Loucy (cell line): ENCODE data around the gene CEP55.

Source experiments
- H2AFZ ChIP-seq: fragments of 200-600 bp; sonication (generic); 2 replicates; pipeline ENCODE4 v1.6.0; 2016; ENCODE audit warnings: antibody characterized with exemption, mild to moderate bottlenecking, low read length, moderate library complexity
- H3F3A ChIP-seq: fragments of 200-600 bp; 2 replicates; pipeline ENCODE4 v1.6.0; 2016; ENCODE audit warnings: antibody characterized with exemption, low read depth, mild to moderate bottlenecking
- H3K27me3 ChIP-seq: fragments of 200-600 bp; sonication (generic); 2 replicates; pipeline ENCODE4 v1.6.1; 2014; ENCODE audit warnings: low read length, mild to moderate bottlenecking; ENCODE audit not compliant: insufficient read depth, poor library complexity, severe bottlenecking
- H3K36me3 ChIP-seq: fragments of 200-600 bp; sonication (generic); 2 replicates; pipeline ENCODE4 v1.6.1; 2016; ENCODE audit warnings: low read length; ENCODE audit not compliant: insufficient read depth
- H3K4me1 ChIP-seq: fragments of 200-600 bp; sonication (generic); 2 replicates; pipeline ENCODE4 v1.5.1; 2014; ENCODE audit warnings: low read length, mild to moderate bottlenecking; ENCODE audit not compliant: insufficient read depth, poor library complexity, severe bottlenecking
- H3K4me2 ChIP-seq: fragments of 200-600 bp; sonication (generic); 2 replicates; pipeline ENCODE4 v1.6.0; 2014; ENCODE audit warnings: antibody characterized with exemption, low read length, low read depth, mild to moderate bottlenecking; ENCODE audit not compliant: poor library complexity, severe bottlenecking
- H3K4me3 ChIP-seq: fragments of 200-600 bp; sonication (generic); 2 replicates; pipeline ENCODE4 v1.5.1; 2014; ENCODE audit warnings: low read length, mild to moderate bottlenecking, mixed read lengths; ENCODE audit not compliant: poor library complexity, severe bottlenecking
- H3K79me2 ChIP-seq: fragments of 200-600 bp; sonication (generic); 2 replicates; pipeline ENCODE4 v1.6.1; 2014; ENCODE audit warnings: low read length; ENCODE audit not compliant: insufficient read depth
- H3K9ac ChIP-seq: fragments of 200-600 bp; sonication (generic); 2 replicates; pipeline ENCODE4 v1.6.0; 2014; ENCODE audit warnings: mild to moderate bottlenecking, low read depth, low read length, moderate library complexity; ENCODE audit not compliant: poor library complexity, severe bottlenecking
- H3K9me2 ChIP-seq: fragments of 200-600 bp; sonication (generic); replicated peaks from 2 replicates; pipeline ENCODE4 v1.6.1; 2016; ENCODE audit warnings: low read depth, low read length, mixed read lengths
- H3K9me3 ChIP-seq: fragments of 200-600 bp; sonication (generic); 2 replicates; pipeline ENCODE4 v1.6.1; 2014; ENCODE audit warnings: mild to moderate bottlenecking, antibody characterized with exemption, low read length, low read depth; ENCODE audit not compliant: insufficient read depth
- H4K20me1 ChIP-seq: fragments of 200-600 bp; sonication (generic); 2 replicates; pipeline ENCODE4 v1.6.0; 2014; ENCODE audit warnings: antibody characterized with exemption, low read length, mild to moderate bottlenecking; ENCODE audit not compliant: insufficient read depth, poor library complexity, severe bottlenecking
- EZH2phosphoT487 ChIP-seq: fragments of 200-600 bp; IDR thresholded peaks from 2 replicates; pipeline ENCODE4 v1.6.1; 2018; ENCODE audit warnings: antibody characterized with exemption, mild to moderate bottlenecking, moderate library complexity, borderline replicate concordance
- TF ChIP-seq, protein P1 (sequence below): fragments of 200-600 bp; sonication (generic); conservative IDR thresholded peaks from 2 replicates; pipeline ENCODE4 v1.5.1; 2014; ENCODE audit warnings: mild to moderate bottlenecking, antibody characterized with exemption, low read length

The CEP55 gene

GRCh38 chr10:93568105-93568390 lies 71.6 kb downstream of the CEP55 start:
- no peaks in the 10 kb centered on the region for H3K36me3 ChIP-seq
- no peak overlapping the region for H3K4me2 ChIP-seq
- TF ChIP-seq EZH2phosphoT487, result no peak
- TF ChIP-seq, protein P1, sequence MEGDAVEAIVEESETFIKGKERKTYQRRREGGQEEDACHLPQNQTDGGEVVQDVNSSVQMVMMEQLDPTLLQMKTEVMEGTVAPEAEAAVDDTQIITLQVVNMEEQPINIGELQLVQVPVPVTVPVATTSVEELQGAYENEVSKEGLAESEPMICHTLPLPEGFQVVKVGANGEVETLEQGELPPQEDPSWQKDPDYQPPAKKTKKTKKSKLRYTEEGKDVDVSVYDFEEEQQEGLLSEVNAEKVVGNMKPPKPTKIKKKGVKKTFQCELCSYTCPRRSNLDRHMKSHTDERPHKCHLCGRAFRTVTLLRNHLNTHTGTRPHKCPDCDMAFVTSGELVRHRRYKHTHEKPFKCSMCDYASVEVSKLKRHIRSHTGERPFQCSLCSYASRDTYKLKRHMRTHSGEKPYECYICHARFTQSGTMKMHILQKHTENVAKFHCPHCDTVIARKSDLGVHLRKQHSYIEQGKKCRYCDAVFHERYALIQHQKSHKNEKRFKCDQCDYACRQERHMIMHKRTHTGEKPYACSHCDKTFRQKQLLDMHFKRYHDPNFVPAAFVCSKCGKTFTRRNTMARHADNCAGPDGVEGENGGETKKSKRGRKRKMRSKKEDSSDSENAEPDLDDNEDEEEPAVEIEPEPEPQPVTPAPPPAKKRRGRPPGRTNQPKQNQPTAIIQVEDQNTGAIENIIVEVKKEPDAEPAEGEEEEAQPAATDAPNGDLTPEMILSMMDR, result no peak
- no peak overlapping the region for H2AFZ ChIP-seq
- no peaks in the 10 kb centered on the region for H3K27me3 ChIP-seq
- no peaks in the 10 kb centered on the region for H3K79me2 ChIP-seq
- no peaks in the 10 kb centered on the region for H3K9me2 ChIP-seq
- H3K9ac ChIP-seq, result no peak overlapping the region
- peaks cover 2% of the 10 kb centered on the region for H3K4me1 ChIP-seq
- no peaks in the 10 kb centered on the region for H3F3A ChIP-seq
- H4K20me1 ChIP-seq, result no peaks in the 10 kb centered on the region
- H3K4me3 ChIP-seq, result no peak overlapping the region
- H3K9me3 ChIP-seq, result no peaks in the 10 kb centered on the region

DNA sequence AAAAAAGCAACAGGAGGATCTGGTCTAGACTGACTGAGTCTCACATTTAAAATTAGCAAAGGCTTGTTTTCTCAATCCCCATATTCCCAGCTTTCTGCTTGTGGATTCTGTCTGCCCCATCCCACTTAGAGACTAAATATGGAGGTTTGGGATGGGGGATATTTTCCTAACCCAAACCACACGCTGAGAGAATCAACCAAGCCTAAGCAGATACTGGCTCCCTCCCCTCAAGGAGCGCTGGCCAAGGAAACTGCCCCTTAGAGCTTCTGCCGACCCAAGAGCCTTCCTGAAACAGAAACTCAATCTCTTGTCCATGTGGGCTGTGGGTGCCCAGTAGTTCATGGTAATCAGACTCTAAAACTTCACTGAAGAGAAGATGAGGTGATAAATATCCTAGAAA lies 74.0 kb downstream of the CEP55 start:
- no peaks in the 10 kb centered on the region for H3K27me3 ChIP-seq
- H3K9me2 ChIP-seq, result no peaks in the 10 kb centered on the region
- no peaks in the 10 kb centered on the region for H4K20me1 ChIP-seq
- no peak for TF ChIP-seq EZH2phosphoT487
- TF ChIP-seq, protein P1, result no peak
- no peaks in the 10 kb centered on the region for H3K79me2 ChIP-seq
- H3K9ac ChIP-seq, result no peak overlapping the region
- H2AFZ ChIP-seq, result no peak overlapping the region
- H3K4me2 ChIP-seq, result no peak overlapping the region
- no peak overlapping the region for H3K4me3 ChIP-seq
- H3F3A ChIP-seq, result no peaks in the 10 kb centered on the region
- H3K4me1 ChIP-seq, result peaks cover 8% of the 10 kb centered on the region
- H3K9me3 ChIP-seq, result no peaks in the 10 kb centered on the region
- H3K36me3 ChIP-seq, result no peaks in the 10 kb centered on the region

GRCh38 chr10:93572606-93573005 lies 76.2 kb downstream of the CEP55 start:
- Histone ChIP-seq H3K9me3 (no peaks in the 10 kb centered on the region), H3K9me2 (no peaks in the 10 kb centered on the region), H3K79me2 (no peaks in the 10 kb centered on the region), H2AFZ (no peak overlapping the region), H3K4me3 (no peak overlapping the region), H3K9ac (no peak overlapping the region), H3K4me1 (peaks cover 12% of the 10 kb centered on the region), H3K4me2 (no peak overlapping the region), H3K36me3 (no peaks in the 10 kb centered on the region), H3F3A (no peaks in the 10 kb centered on the region), H3K27me3 (no peaks in the 10 kb centered on the region), H4K20me1 (no peaks in the 10 kb centered on the region)
- TF ChIP-seq EZH2phosphoT487, result no peak
- TF ChIP-seq, protein P1, result no peak
